Activated T-cell treated with anti-CD3 and anti-CD28 coated beads, Interleukin-2, amount 50 U/mL, for 72 hours (primary cell): ENCODE results near the gene TSSK1B. TPM values are rescaled to one million over a fixed set of nuclear protein-coding genes. Genes with fewer than 3 reads are reported as not detected.
A peak's percentile ranks its signal among the peaks of the same experiment; 100 is the strongest.
"Not testable (repeated sequence)": the region's sequence is repeated elsewhere in the genome, so short reads cannot be mapped to it uniquely, and the experiment has no call there.

Experiments used
- ATAC-seq, 2 donors: fragments of 150-1000 bp; cut with Tn5 transposase; replicated peaks in 1 of 2; 2 replicates each; pipeline ENCODE4 v1.10.0; 2021; ENCODE audit warnings: moderate library complexity in 2 of 2, mild to moderate bottlenecking in 1 of 2
- DNase-seq, 2 donors: peaks; one replicate each; pipeline ENCODE4 v3.0.0; 2021 to 2022; ENCODE audit warnings: mixed read lengths in 1 of 2
- H3K27ac Mint-ChIP-seq: one replicate; pipeline ENCODE4 v1.8.0; 2022; ENCODE audit warnings: mild to moderate bottlenecking, moderate library complexity, mixed read lengths
- H3K27me3 Mint-ChIP-seq: one replicate; pipeline ENCODE4 v1.8.0; 2022; ENCODE audit warnings: low read depth, mixed read lengths
- H3K36me3 Mint-ChIP-seq, 2 donors: one replicate each; pipeline ENCODE4 v1.8.0; 2022; ENCODE audit warnings: mixed read lengths in 2 of 2, mild to moderate bottlenecking in 1 of 2; ENCODE audit not compliant: insufficient read depth in 2 of 2
- H3K4me1 Mint-ChIP-seq: one replicate; pipeline ENCODE4 v1.8.0; 2022; ENCODE audit warnings: low read depth, mixed read lengths
- H3K4me3 Mint-ChIP-seq, 2 donors: one replicate each; pipeline ENCODE4 v1.8.0; 2022; ENCODE audit warnings: mild to moderate bottlenecking in 2 of 2, mixed read lengths in 2 of 2, moderate library complexity in 2 of 2
- H3K9me3 Mint-ChIP-seq, 2 donors: one replicate each; pipeline ENCODE4 v1.8.0; 2022; ENCODE audit warnings: mixed read lengths in 2 of 2
- total RNA-seq, 2 donors: library from RNA; stranded (reverse); gene quantifications; one replicate each; pipeline ENCODE4 v1.2.3, GENCODE V29; 2022

The TSSK1B gene
- total RNA-seq, 2 donors from 2014 or later: not detected

GRCh38 chr5:113437111-113437510 lies 2.3 kb upstream of the TSSK1B start:
- Mint-ChIP-seq H3K9me3 (no peaks in the 10 kb centered on the region), H3K27me3 (no peaks in the 10 kb centered on the region), H3K36me3 (no peaks in the 10 kb centered on the region), H3K4me3 (no peak overlapping the region), H3K4me1 (no peaks in the 10 kb centered on the region), H3K27ac (no peak overlapping the region)
- no peak for DNase-seq
- no peak for ATAC-seq

GRCh38 chr5:113435575-113435974 lies 786 bp upstream of the TSSK1B start:
- Mint-ChIP-seq H3K36me3 (no peaks in the 10 kb centered on the region), H3K9me3 (no peaks in the 10 kb centered on the region), H3K4me1 (no peaks in the 10 kb centered on the region), H3K27me3 (no peaks in the 10 kb centered on the region), H3K4me3 (no peak overlapping the region), H3K27ac (no peak overlapping the region)
- DNase-seq (no peak), ATAC-seq (no peak)

DNA sequence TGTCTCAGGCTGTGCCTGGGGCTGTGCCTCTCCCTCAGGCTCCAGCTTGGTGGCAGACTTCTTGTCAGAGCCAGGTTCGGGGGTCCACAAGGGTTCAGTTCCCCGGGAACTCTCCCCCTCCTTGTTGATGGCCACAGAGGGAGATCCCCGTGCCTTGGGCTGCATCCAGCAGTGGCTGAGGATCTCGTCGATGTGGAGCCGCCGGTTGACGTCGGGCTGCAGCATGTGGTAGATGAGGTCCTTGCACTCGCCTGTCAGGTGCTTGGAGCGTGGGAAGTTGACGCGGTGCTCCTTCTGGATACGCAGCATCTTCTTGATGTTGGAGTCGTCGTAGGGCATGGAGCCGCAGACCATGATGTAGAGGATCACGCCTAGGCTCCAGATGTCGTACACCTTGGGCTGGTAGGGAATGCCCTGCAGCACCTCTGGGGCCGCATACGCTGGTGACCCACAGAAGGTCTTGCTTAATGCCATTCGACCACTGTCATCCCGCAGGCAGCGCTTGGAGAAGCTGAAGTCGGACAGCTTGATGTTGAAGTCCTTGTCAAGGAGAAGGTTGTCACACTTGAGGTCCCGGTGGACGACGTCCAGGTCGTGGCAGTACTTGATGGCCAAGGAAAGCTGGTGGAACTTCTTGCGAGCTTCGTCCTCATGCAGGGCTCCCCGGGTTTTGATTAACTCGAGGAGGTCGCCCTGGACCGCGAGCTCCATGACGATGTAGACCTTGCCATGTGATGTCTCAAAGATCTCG lies 752 bp downstream of the TSSK1B start:
- no peaks in the 10 kb centered on the region for H3K4me1 Mint-ChIP-seq
- H3K9me3 Mint-ChIP-seq: no peaks in the 10 kb centered on the region
- no peak overlapping the region for H3K27ac Mint-ChIP-seq
- no peak overlapping the region for H3K4me3 Mint-ChIP-seq
- no peaks in the 10 kb centered on the region for H3K36me3 Mint-ChIP-seq
- ATAC-seq (no peak), DNase-seq (no peak)
- no peaks in the 10 kb centered on the region for H3K27me3 Mint-ChIP-seq

DNA sequence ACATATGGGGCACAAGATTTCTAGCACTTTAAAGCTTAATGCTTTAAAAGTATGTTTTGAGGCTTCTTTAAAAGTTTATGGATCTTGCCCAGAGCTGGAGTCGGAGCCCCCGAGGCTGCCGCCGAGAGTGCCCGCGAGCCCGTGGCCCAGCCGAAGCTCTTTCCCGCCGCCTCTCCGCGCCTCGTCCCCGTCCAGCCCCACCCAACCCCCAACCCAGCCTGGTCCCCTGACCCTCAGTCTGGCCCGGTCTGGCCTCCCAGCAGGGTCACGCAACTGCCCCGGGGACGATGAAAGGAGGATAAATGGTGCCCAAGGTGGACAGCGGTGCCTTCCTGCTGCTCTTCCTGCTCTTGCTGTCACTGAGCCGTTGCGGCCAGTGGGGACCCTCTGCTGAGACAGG lies 1.7 kb downstream of the TSSK1B start:
- Mint-ChIP-seq H3K4me3 (no peak overlapping the region), H3K4me1 (no peaks in the 10 kb centered on the region), H3K27ac (no peak overlapping the region), H3K9me3 (no peaks in the 10 kb centered on the region), H3K27me3 (no peaks in the 10 kb centered on the region), H3K36me3 (no peaks in the 10 kb centered on the region)
- DNase-seq: no peak
- ATAC-seq: no peak

DNA sequence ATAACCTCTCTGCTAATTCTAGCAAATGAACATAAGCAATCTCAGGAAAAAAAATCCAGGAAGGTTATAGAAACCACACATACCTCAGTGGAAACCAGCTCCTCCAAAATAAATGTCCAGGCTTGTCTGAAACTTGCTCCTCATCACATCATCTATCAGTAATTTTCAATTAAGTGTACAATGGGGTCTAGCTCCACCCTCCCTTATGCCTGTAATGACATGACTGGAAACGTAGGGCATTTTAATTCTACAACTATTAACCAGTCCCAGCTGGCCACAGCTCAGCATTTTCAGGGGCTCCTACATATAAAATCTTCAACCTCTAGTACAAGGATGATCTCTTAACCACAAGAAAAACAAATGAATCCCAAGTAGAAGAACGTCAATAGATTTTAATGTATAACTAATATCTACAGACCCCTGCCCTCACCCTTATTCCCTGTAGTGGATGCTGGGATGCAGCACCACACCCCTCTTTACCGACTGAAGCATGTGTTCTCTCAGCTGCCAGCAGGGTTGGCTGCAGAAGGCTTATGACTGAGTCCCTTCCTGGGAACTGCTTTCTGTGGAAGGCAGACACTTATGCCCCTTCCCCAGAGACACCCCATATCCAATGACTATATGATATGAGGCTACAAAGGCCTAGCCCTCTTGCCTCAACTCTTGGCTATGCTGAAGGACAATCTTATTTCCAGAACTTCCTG lies 6.8 kb downstream of the TSSK1B start:
- Mint-ChIP-seq H3K4me3 (no peak overlapping the region), H3K4me1 (no peaks in the 10 kb centered on the region), H3K27me3 (no peaks in the 10 kb centered on the region), H3K27ac (no peak overlapping the region), H3K36me3 (no peaks in the 10 kb centered on the region), H3K9me3 (no peaks in the 10 kb centered on the region)
- ATAC-seq: no peak
- DNase-seq: no peak

DNA sequence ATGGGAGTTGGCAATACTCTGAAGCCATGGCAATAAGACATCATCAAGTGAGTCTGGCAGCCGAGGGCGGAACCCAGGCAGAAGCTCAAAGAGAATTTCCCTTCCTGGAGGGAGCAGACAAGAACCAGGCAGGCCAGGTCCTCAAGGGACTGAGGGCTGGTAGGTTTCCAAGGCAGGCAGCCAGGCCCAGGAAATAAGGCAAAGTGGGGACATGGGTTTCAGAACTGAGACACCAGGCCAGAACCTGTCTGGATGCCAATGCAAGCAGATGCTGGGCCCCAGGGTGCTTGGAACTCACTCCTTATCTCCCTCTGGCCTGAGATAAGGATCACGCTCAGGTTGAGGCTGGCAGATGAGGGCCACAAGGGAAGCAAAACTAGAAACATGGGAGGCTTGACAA lies 8.9 kb downstream of the TSSK1B start:
- DNase-seq: no peak
- Mint-ChIP-seq H3K27ac (no peak overlapping the region), H3K9me3 (no peaks in the 10 kb centered on the region), H3K4me1 (no peaks in the 10 kb centered on the region), H3K4me3 (no peak overlapping the region), H3K36me3 (no peaks in the 10 kb centered on the region), H3K27me3 (no peaks in the 10 kb centered on the region)
- no peak for ATAC-seq

- Mint-ChIP-seq H3K36me3 (peaks cover 0 to 2% of the 10 kb centered on the region in 2 donors), H3K9me3 (peaks cover 0 to 1% of the 10 kb centered on the region in 2 donors), H3K4me1 (no peaks in the 10 kb centered on the region), H3K27ac (no peak overlapping the region), H3K27me3 (no peaks in the 10 kb centered on the region), H3K4me3 (no peak overlapping the region)
- DNase-seq: no peak
- no peak for ATAC-seq
Observed at GRCh38 chr5:113421693-113422092, 13.1 kb downstream of the TSSK1B start.

DNA sequence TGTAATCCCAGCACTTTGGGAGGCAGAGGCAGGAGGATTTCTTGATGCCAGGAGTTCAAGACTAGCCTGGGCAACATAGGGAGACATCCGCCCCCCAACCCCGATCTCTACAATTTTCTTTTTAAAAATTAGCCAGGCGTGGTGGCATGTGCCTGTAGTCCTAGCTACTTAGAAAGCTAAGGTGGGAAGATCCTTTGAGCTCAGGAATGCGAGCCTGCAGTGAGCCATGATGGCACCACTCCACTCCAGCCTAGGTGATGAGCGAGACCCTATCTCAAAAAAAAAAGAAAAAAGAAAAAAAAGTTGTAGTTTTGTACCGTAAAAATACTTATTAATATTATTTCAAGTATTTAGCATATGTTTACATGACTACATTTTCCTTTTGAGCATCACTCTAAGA lies 29.3 kb downstream of the TSSK1B start:
- H3K27me3 Mint-ChIP-seq: no peaks in the 10 kb centered on the region
- no peak overlapping the region for H3K27ac Mint-ChIP-seq
- DNase-seq: no peak
- no peak for ATAC-seq
- no peak overlapping the region for H3K4me3 Mint-ChIP-seq
- no peaks in the 10 kb centered on the region for H3K36me3 Mint-ChIP-seq
- H3K4me1 Mint-ChIP-seq: no peaks in the 10 kb centered on the region
- no peaks in the 10 kb centered on the region for H3K9me3 Mint-ChIP-seq

DNA sequence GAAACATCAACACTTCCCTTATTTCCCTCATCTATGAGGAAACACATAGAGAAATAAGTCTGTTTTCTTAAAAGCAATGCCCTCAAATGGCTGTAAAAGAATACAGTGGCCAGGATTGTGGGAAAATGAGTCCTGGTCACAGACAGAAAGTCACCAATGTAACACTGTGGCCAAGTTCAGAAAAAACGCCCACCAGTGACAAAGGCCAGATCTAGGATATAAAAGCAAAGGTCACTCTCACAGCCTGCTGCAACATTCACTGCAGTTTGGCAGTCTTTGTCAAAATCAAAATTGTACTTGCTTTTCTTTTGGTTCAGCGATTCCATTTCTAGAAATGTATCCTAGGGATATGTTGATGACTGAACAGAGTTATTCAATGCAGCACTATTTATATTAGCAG lies 30.5 kb downstream of the TSSK1B start:
- ATAC-seq: no peak
- Mint-ChIP-seq H3K36me3 (no peaks in the 10 kb centered on the region), H3K4me3 (no peak overlapping the region), H3K27me3 (no peaks in the 10 kb centered on the region), H3K27ac (no peak overlapping the region), H3K9me3 (no peaks in the 10 kb centered on the region), H3K4me1 (no peaks in the 10 kb centered on the region)
- no peak for DNase-seq

DNA sequence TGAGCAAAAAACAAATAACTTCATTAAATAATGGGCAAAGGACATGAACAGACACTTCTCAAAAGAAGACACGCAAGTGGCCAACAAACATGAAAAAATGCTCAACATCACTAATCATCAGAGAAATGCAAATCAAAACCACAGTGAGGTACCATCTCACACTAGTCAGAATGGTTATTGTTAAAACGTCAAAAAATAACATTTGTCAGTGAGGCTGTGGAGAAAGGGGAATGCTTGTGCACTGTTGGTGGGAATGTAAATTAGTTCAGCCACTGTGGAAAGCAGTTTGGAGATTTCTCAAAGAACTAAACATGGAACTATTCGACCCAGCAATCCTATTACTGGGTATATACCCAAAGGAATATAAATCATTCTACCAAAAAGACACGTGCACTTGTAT lies 36.8 kb downstream of the TSSK1B start:
- H3K4me3 Mint-ChIP-seq, ATAC-seq, H3K27me3 Mint-ChIP-seq, H3K4me1 Mint-ChIP-seq, H3K9me3 Mint-ChIP-seq, DNase-seq, H3K27ac Mint-ChIP-seq, H3K36me3 Mint-ChIP-seq: not testable (repeated sequence)

DNA sequence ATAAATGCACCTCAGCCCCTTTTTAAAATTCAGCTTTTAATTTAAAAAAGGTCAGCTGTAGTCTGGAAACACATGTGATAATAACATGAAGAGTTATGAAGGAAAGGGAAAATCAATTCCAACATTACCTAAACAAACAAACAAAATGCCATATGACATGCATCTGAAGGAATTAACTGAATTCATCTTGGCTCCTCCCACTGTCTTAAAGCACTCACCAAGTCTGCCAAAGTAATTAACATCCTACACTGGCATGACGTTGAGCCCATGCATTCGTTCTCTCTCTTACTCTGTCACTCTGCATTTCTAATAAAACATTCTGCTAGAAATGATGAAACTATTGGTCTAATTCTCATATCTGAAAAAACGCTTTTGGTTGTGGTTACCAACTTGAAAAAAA lies 37.7 kb downstream of the TSSK1B start:
- Mint-ChIP-seq H3K27me3 (no peaks in the 10 kb centered on the region), H3K36me3 (no peaks in the 10 kb centered on the region), H3K27ac (no peak overlapping the region), H3K4me1 (no peaks in the 10 kb centered on the region), H3K9me3 (no peaks in the 10 kb centered on the region), H3K4me3 (no peak overlapping the region)
- ATAC-seq (no peak), DNase-seq (no peak)

GRCh38 chr5:113394658-113395057 lies 40.1 kb downstream of the TSSK1B start:
- H3K36me3 Mint-ChIP-seq: no peaks in the 10 kb centered on the region
- H3K4me1 Mint-ChIP-seq: no peaks in the 10 kb centered on the region
- ATAC-seq: peak in 1 of 2 donors; percentile 54
- peaks cover 1% of the 10 kb centered on the region for H3K27me3 Mint-ChIP-seq
- H3K4me3 Mint-ChIP-seq: no peak overlapping the region
- no peaks in the 10 kb centered on the region for H3K9me3 Mint-ChIP-seq
- peak overlapping the region; percentile 2 for H3K27ac Mint-ChIP-seq
- DNase-seq: no peak

DNA sequence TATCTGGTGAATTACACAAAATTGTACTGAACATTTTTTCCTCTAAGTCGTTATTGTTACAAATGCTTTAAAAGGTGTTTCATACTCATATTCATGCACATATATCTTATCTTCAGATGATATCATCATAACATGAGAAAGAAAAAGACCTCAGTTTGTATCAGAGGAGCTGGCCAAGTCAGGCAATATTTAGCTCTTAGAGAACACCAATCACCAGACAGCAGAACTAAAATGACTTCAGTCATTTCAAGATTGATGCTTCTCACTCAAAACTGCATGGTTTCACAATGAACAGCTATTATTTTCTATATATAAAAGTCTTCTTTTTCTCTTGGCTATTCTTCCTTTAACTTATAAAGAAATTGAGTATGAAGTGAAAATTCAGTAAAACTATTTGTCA lies 44.6 kb downstream of the TSSK1B start:
- H3K27me3 Mint-ChIP-seq: peaks cover 10% of the 10 kb centered on the region
- no peaks in the 10 kb centered on the region for H3K4me1 Mint-ChIP-seq
- H3K9me3 Mint-ChIP-seq: no peaks in the 10 kb centered on the region
- H3K27ac Mint-ChIP-seq: no peak overlapping the region
- DNase-seq (no peak), ATAC-seq (peak in 1 of 2 donors; percentile 73)
- H3K36me3 Mint-ChIP-seq: no peaks in the 10 kb centered on the region
- no peak overlapping the region for H3K4me3 Mint-ChIP-seq

DNA sequence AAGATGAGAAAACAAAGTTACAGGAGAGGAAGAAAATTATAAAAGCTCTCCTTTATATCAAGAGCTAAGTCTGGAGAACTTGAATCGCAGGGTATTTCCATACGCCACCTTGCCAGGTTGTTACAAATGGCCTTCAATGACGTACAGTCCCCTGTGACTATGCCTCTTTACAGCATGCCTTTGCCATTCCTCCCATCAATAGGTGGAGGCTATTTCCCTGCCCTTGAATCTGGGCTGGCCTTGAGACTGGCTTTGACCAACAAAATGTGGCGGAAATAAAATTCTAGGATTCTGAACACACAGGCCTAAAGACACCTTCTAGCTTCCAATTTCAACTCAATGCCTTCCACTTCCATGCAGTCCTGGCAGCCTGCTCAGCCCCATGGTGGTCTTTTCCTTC lies 45.7 kb downstream of the TSSK1B start:
- no peak overlapping the region for H3K4me3 Mint-ChIP-seq
- no peak for DNase-seq
- H3K36me3 Mint-ChIP-seq: no peaks in the 10 kb centered on the region
- peaks cover 12% of the 10 kb centered on the region for H3K27me3 Mint-ChIP-seq
- no peak for ATAC-seq
- H3K4me1 Mint-ChIP-seq: no peaks in the 10 kb centered on the region
- no peaks in the 10 kb centered on the region for H3K9me3 Mint-ChIP-seq
- no peak overlapping the region for H3K27ac Mint-ChIP-seq
